Measurements from ENCODE around the gene SYNJ2.
A peak's percentile ranks its signal among the peaks of the same experiment; 100 is the strongest.

SYNJ2 gene

GRCh38 chr6:158066136-158066781 lies 84.6 kb downstream of the SYNJ2 start:
- Mint-ChIP-seq H3K9me3 (no peaks in the 10 kb centered on the region), H3K4me3 (no peak overlapping the region), H3K27me3 (no peaks in the 10 kb centered on the region), H3K27ac (ENCODE audit: low read depth) (no peak overlapping the region), H3K4me1 (peaks cover 12% of the 10 kb centered on the region), H3K36me3 (ENCODE audit: insufficient read depth) (peaks cover 6% of the 10 kb centered on the region)
- no peak for DNase-seq (ENCODE audit: low spot score in 2 of 2)
- ATAC-seq (replicated peaks; ENCODE audit: extremely low read depth, poor library complexity, severe bottlenecking): no peak

GRCh38 chr6:158067436-158068015 lies 85.9 kb downstream of the SYNJ2 start:
- Mint-ChIP-seq H3K27me3 (no peaks in the 10 kb centered on the region), H3K4me3 (no peak overlapping the region), H3K27ac (ENCODE audit: low read depth) (no peak overlapping the region), H3K9me3 (no peaks in the 10 kb centered on the region), H3K36me3 (ENCODE audit: insufficient read depth) (peaks cover 6% of the 10 kb centered on the region), H3K4me1 (peaks cover 17% of the 10 kb centered on the region)
- ATAC-seq (replicated peaks; ENCODE audit: extremely low read depth, poor library complexity, severe bottlenecking) (no peak), DNase-seq (ENCODE audit: low spot score in 2 of 2) (no peak)

- Mint-ChIP-seq H3K27ac (ENCODE audit: low read depth) (no peak overlapping the region), H3K4me1 (peaks cover 17% of the 10 kb centered on the region), H3K36me3 (ENCODE audit: insufficient read depth) (peaks cover 4% of the 10 kb centered on the region), H3K4me3 (no peak overlapping the region), H3K9me3 (no peaks in the 10 kb centered on the region), H3K27me3 (no peaks in the 10 kb centered on the region)
- ATAC-seq (replicated peaks; ENCODE audit: extremely low read depth, poor library complexity, severe bottlenecking) (no peak), DNase-seq (ENCODE audit: low spot score in 2 of 2) (no peak)
Measured at GRCh38 chr6:158068156-158068892, 86.7 kb downstream of the SYNJ2 start.

DNA sequence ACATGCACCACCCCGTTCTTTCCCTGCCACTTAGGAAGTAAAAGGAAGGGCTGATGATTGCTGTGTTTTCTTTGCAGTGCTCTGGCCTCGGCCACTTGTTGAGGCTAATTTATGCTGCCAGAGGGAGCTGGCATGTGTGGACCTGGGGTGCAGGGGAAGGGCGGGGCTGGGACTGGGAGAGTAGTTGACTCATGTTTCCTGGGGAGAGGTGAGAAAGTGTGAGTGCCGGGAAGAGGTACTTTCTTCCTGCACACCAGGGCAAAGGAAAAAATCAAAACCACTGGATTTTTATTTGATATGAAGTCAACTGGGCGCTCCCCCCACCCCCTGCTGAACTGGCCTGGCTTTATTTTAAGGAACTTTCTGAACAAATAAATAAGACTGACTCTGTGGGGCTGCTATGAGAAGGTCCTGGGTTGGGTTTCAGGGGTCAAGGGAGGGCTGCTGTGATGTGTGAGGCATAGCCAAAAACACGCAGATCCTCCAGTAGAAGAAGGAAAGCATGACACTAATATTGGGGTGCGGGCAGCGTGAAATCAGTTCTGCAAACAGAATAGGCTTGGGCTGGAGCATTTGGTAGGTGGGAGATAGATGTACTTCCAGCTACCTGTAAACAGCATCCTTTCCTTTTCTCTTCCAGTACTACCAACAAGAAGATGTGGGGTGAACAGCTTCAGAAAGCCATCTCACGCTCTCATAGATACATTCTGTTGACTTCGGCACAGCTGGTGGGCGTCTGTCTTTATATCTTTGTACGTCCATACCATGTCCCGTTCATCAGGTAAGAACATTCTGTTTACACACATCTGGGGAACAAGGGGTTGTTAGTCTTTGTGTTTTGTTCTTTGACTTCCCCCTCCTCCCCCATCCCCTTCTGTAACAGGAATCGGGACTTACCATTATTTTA lies 87.5 kb downstream of the SYNJ2 start:
- DNase-seq (ENCODE audit: low spot score in 2 of 2): no peak
- Mint-ChIP-seq H3K4me1 (peaks cover 17% of the 10 kb centered on the region), H3K9me3 (no peaks in the 10 kb centered on the region), H3K4me3 (no peak overlapping the region), H3K36me3 (ENCODE audit: insufficient read depth) (peaks cover 1% of the 10 kb centered on the region), H3K27me3 (no peaks in the 10 kb centered on the region), H3K27ac (ENCODE audit: low read depth) (no peak overlapping the region)
- ATAC-seq (replicated peaks; ENCODE audit: extremely low read depth, poor library complexity, severe bottlenecking): no peak

- H3K4me1 Mint-ChIP-seq: peaks cover 17% of the 10 kb centered on the region
- no peak for ATAC-seq (replicated peaks; ENCODE audit: extremely low read depth, poor library complexity, severe bottlenecking)
- no peaks in the 10 kb centered on the region for H3K9me3 Mint-ChIP-seq
- H3K4me3 Mint-ChIP-seq: no peak overlapping the region
- H3K36me3 Mint-ChIP-seq (ENCODE audit: insufficient read depth): peaks cover 4% of the 10 kb centered on the region
- no peaks in the 10 kb centered on the region for H3K27me3 Mint-ChIP-seq
- no peak for DNase-seq (ENCODE audit: low spot score in 2 of 2)
- H3K27ac Mint-ChIP-seq (ENCODE audit: low read depth): no peak overlapping the region
Measured at GRCh38 chr6:158069800-158070195, 88.1 kb downstream of the SYNJ2 start.

- Mint-ChIP-seq H3K36me3 (ENCODE audit: insufficient read depth) (peaks cover 4% of the 10 kb centered on the region), H3K4me1 (peaks cover 17% of the 10 kb centered on the region), H3K27me3 (no peaks in the 10 kb centered on the region), H3K9me3 (no peaks in the 10 kb centered on the region), H3K4me3 (no peak overlapping the region), H3K27ac (ENCODE audit: low read depth) (no peak overlapping the region)
- ATAC-seq (replicated peaks; ENCODE audit: extremely low read depth, poor library complexity, severe bottlenecking) (no peak), DNase-seq (ENCODE audit: low spot score in 2 of 2) (no peak)
Measured at GRCh38 chr6:158070513-158070912, 88.8 kb downstream of the SYNJ2 start.

DNA sequence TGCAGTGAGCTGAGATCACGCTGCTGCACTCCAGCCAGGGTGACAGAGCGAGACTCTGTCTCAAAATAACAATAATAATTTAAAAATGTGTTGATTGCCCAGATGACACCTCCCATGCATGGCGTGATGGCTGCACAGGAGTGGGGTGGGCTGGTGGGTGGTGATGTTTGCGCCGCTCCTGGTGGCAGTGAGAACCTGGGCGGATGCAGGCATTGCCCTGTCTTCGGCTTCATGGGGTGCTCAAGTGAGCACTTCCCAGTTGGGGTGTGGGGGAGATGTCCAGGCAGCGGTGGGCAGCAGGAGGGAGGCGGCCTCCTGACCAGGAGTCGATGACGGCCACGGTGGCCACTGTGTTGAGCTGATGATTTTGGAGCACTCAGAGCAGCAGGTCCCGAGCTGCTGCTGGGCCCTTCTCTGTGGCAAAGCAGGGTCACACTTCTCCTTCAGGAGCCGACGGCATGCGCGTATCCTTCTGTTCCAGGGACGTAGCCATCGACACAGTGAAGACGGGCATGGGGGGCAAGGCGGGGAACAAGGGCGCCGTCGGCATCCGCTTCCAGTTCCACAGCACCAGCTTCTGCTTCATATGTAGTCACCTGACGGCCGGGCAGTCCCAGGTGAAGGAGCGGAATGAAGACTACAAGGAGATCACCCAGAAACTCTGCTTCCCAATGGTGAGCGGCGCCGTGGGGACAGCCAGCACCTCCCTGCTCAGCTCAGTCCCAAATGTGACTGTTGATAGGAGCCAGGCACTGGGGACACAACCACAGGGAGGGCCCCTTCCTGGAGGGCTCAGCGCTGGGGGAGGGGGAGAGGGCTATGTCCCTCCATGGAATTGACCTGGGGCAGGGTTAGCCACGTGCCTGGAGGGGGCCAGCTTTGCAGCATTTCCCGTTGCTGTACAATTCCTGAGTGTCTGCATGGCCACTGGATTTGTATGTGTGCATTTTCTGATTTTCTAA lies 89.7 kb downstream of the SYNJ2 start:
- H3K27ac Mint-ChIP-seq (ENCODE audit: low read depth): no peak overlapping the region
- peaks cover 5% of the 10 kb centered on the region for H3K36me3 Mint-ChIP-seq (ENCODE audit: insufficient read depth)
- H3K9me3 Mint-ChIP-seq: no peaks in the 10 kb centered on the region

DNA sequence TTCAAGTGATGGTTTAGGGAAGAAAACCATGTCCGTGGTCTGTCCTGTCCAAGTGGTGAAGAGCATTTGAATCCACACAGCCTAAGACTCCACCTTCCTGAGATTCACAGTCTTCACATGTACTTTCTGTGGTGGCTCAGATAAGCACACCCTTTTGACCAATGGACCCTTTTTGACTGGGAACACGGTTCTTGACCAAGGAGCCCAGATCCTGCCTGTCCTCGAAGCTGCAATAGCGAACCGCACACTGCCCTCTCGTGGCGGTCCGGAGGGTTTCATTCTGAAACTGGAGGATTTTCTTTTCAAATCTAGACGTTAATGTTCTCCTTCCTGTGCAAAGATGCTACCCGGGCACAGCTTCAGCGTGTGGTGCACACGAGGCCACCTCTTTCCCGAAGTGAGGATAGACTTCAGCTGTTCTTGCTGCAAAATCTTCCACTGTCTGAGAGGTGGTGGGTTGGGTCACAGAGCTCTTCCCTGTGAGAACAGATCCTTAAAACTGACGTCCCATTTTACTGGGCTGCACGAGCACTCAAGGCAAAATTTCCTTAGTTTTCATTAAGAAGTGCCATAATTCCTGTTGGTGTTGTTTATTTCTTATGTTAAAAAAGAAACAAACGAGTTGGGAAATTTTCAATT lies 90.5 kb downstream of the SYNJ2 start:
- Mint-ChIP-seq H3K36me3 (ENCODE audit: insufficient read depth) (peaks cover 9% of the 10 kb centered on the region), H3K4me1 (peaks cover 17% of the 10 kb centered on the region), H3K9me3 (no peaks in the 10 kb centered on the region), H3K27me3 (no peaks in the 10 kb centered on the region), H3K27ac (ENCODE audit: low read depth) (no peak overlapping the region), H3K4me3 (no peak overlapping the region)
- peak; percentile 26 to 45 for DNase-seq (ENCODE audit: low spot score in 2 of 2)
- ATAC-seq (replicated peaks; ENCODE audit: extremely low read depth, poor library complexity, severe bottlenecking): no peak

More for the DNA sequence above, 89.7 kb downstream of the SYNJ2 start:
- ATAC-seq (replicated peaks; ENCODE audit: extremely low read depth, poor library complexity, severe bottlenecking) (no peak), DNase-seq (ENCODE audit: low spot score in 2 of 2) (no peak)
- Mint-ChIP-seq H3K27me3 (no peaks in the 10 kb centered on the region), H3K4me1 (peaks cover 17% of the 10 kb centered on the region), H3K4me3 (no peak overlapping the region)

DNA sequence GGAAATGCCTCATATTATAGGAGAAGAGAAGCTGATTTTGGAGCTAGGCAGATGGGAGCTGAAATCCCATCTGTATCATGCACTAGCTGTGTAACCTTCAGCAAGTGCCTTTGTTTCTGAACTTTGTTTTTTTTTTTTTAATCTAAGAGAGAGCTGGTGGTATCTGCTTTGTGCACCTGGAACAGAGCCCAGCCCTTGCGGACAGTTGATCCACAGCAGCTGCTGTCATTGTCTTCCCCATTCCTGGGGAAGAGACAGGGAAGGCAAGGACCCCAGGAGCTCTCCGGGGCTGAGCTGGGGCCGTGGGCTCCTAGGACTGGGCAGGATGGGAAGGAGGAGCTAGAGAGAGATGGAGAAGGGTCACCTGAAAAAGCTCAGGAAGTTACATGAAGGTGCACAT lies 92.1 kb downstream of the SYNJ2 start:
- ATAC-seq (replicated peaks; ENCODE audit: extremely low read depth, poor library complexity, severe bottlenecking) (no peak), DNase-seq (ENCODE audit: low spot score in 2 of 2) (no peak)
- H3K36me3 Mint-ChIP-seq (ENCODE audit: insufficient read depth): peaks cover 13% of the 10 kb centered on the region
- H3K27me3 Mint-ChIP-seq: no peaks in the 10 kb centered on the region
- H3K9me3 Mint-ChIP-seq: no peaks in the 10 kb centered on the region
- H3K27ac Mint-ChIP-seq (ENCODE audit: low read depth): no peak overlapping the region
- no peak overlapping the region for H3K4me3 Mint-ChIP-seq
- peaks cover 12% of the 10 kb centered on the region for H3K4me1 Mint-ChIP-seq

GRCh38 chr6:158076548-158076947 lies 94.9 kb downstream of the SYNJ2 start:
- Mint-ChIP-seq H3K4me3 (no peak overlapping the region), H3K27me3 (no peaks in the 10 kb centered on the region), H3K36me3 (ENCODE audit: insufficient read depth) (peaks cover 17% of the 10 kb centered on the region), H3K9me3 (no peaks in the 10 kb centered on the region), H3K4me1 (peaks cover 5% of the 10 kb centered on the region), H3K27ac (ENCODE audit: low read depth) (no peak overlapping the region)
- no peak for ATAC-seq (replicated peaks; ENCODE audit: extremely low read depth, poor library complexity, severe bottlenecking)
- DNase-seq (ENCODE audit: low spot score in 2 of 2): no peak

GRCh38 chr6:158077676-158078075 lies 96.0 kb downstream of the SYNJ2 start:
- DNase-seq (ENCODE audit: low spot score in 2 of 2) (no peak), ATAC-seq (replicated peaks; ENCODE audit: extremely low read depth, poor library complexity, severe bottlenecking) (no peak)
- no peaks in the 10 kb centered on the region for H3K4me1 Mint-ChIP-seq
- H3K36me3 Mint-ChIP-seq (ENCODE audit: insufficient read depth): peaks cover 19% of the 10 kb centered on the region
- no peaks in the 10 kb centered on the region for H3K27me3 Mint-ChIP-seq
- no peak overlapping the region for H3K27ac Mint-ChIP-seq (ENCODE audit: low read depth)
- no peaks in the 10 kb centered on the region for H3K9me3 Mint-ChIP-seq
- H3K4me3 Mint-ChIP-seq: no peak overlapping the region

All from central memory CD8-positive, alpha-beta T cell (primary cell).